GM18499 (cell line): ENCODE results near the gene TMCC2.
"Not testable (repeated sequence)": the region's sequence is repeated elsewhere in the genome, so short reads cannot be mapped to it uniquely, and the experiment has no call there.

Source experiments
- ATAC-seq: cut with Tn5 transposase; IDR thresholded peaks from one replicate; pipeline ENCODE4 v1.9.1; 2021; ENCODE audit warnings: moderate number of reproducible peaks; ENCODE audit not compliant: insufficient read depth, unreplicated experiment

The TMCC2 gene, protein sequence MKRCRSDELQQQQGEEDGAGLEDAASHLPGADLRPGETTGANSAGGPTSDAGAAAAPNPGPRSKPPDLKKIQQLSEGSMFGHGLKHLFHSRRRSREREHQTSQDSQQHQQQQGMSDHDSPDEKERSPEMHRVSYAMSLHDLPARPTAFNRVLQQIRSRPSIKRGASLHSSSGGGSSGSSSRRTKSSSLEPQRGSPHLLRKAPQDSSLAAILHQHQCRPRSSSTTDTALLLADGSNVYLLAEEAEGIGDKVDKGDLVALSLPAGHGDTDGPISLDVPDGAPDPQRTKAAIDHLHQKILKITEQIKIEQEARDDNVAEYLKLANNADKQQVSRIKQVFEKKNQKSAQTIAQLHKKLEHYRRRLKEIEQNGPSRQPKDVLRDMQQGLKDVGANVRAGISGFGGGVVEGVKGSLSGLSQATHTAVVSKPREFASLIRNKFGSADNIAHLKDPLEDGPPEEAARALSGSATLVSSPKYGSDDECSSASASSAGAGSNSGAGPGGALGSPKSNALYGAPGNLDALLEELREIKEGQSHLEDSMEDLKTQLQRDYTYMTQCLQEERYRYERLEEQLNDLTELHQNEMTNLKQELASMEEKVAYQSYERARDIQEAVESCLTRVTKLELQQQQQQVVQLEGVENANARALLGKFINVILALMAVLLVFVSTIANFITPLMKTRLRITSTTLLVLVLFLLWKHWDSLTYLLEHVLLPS

DNA sequence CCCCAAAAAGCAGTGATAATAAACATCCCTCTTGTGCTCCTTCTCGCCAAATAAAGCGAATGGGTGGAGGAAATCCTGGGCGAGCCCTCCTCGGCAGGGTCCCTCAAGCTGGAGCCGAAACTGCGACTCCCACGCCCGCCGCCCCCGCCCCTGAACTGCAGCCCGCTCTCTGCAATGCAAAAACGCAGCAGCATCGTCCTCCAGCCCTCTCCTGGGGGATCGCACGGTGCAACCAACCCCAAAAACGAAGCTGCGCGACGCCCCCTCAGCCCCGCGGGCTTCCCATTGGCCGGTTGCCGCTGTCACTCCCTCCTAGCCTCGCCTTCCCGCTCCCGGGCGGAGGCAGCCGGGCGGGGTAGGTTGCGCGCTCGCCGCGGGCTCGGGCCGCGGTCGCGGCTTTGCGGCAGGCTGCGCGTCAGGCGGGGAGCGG lies at the start of gene TMCC2:
TSS of gene TMCC2 (plus strand) at position 363 of the 430 bp plus-strand sequence. CDS start 619 bp downstream, outside the sequence.
- ATAC-seq, result no peak

- ATAC-seq, result no peak
Observed at GRCh38 chr1:205179842-205180241, 47.9 kb upstream of the TMCC2 start.

GRCh38 chr1:205180331-205180730 lies 47.4 kb upstream of the TMCC2 start:
- ATAC-seq, result not testable (repeated sequence)

DNA sequence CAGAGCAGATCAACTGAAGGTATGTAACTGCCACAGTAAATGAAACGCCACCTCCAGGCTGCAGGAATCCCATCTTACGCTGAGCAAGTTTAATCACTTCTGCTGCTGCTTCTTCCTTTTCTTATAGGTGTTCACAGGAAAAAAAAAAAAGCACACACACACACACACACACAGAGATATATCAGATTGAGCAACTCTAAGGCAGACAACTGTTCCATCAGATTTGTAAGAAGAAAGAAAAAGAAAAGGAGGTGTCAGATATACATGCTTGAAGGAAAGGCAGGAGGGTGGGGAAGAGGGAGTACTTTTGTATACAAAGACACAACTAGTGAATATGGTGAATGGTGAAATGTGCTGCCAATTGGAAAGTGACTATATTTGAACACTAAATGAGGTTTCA lies 44.8 kb upstream of the TMCC2 start:
- no peak for ATAC-seq

- no peak for ATAC-seq
Observed at GRCh38 chr1:205183676-205184335, 43.9 kb upstream of the TMCC2 start.

DNA sequence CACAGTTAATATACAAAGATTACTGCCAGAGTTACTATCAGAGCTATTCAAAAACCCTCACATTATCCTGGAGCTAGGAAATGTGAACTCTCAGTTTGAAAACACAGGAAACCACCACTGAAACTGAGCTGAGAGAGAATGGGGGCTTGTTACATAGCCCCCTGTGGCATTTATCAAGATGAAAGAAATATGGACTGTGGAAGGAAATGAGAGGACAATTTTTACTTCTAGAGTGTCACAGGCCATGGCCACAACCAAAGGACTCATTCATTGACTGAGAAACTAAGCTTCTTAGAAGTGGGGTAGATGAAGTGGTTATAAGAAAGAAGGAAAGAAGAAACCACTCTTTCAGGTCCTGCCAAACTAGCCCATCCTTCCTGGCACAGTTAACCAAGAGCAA lies 41.6 kb upstream of the TMCC2 start:
- no peak for ATAC-seq

DNA sequence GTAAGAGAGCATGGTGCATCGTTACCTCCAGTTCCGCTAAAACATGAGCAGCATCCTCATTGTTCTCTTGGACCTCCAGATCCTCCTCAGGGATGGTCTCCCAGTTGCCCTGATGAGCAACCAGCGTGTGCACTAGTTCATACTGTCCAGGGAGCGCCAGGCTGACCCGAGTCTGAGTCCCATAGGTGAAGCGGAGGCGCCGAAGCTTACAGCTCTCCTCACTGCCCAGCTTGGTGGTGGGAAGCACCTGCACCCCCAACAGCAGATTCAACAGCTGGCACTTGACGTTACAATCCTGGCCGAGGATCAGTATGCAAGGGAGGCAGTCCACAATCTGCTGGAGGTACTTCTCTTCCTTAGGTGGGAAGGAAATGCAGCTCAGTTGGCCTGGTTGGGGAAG lies 40.3 kb upstream of the TMCC2 start:
- ATAC-seq, result no peak

DNA sequence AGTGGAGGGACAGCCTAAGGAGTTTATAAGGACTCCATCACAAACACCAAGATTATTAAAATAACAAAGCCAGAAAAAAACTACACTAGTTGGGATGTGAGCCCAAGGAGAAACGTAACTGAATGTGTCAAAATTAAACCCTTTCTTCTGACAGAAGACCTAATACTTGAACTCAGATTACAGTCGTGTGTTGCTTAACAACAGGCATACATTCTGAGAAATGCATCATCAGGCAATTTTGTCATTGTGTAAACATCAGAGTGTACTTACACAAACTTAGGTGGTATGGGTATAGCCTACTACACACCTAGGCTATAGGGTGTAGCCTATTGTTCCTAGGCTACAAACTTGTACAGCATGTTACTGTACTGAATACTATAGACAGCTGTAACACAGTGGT lies 39.6 kb upstream of the TMCC2 start:
- no peak for ATAC-seq

DNA sequence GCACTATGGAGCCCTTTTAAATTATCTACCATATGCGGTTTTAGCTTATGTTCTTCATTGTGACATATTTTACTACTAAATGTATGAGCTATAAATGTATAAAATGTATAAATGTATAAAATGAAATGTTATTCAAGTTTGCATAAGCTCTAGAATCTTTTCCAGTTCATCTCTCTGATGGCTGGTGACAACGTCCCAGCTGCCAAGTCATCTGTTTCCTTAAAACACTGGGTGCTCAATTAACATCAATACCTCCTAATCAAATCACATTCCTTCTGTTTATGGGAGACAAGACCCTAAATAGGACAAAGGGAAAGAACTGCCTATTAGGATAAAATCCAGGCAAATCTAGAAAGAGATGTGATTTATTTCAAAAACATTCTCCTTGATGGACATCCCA lies 39.1 kb upstream of the TMCC2 start:
- ATAC-seq, result no peak

GRCh38 chr1:205189131-205189530 lies 38.6 kb upstream of the TMCC2 start:
- no peak for ATAC-seq

DNA sequence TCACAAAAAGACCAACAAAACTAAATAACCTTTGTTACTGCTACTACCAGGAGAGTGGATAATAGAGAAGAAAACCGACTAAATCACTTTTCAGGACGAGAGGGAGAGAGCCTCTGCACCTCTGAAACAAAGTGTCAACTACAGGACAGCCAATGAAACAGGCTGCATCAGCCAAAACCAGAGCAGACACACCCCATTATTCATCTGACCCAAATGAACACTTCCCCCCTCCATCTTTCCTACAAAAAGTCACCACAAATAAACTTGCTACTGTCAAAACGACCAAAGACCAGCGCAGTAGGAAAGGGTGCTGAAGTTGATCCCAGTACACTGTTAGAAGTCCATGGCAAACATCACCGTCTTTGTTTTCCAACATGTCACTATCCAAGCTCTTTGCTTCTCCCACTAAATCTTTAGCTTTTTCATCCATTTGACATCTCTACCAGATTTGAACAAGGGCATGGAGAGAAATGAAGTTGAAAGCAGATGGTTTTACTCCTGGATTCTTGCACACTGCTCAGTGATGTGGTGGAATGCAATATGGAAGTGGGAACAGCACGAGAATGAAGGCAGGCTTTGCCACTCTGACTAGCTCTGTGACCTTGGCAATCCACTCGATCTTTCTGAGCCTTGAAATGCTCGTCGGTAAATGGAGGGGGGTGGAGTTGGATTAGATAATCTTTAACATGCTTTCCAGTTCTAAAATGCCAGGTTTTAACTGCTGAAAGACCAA lies 36.7 kb upstream of the TMCC2 start:
- no peak for ATAC-seq

DNA sequence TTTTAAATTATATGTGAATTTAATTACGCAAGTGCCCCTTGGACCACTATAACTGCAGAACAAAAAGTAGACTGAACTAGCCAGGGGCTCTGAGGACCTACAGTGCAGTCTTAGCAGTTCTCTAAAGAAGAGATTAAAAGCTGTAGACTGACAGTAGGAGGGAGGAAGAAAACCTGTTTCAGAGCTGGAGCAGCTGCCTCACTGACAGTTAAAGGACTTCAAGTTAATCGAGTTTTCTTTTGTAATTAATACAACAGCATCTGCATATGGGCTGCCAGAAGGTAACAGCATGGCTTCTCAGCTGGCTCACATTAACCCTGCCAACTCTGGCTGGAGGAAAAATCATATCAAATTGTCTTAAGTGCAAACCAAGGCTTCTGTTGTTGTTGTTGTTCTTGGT lies 36.1 kb upstream of the TMCC2 start:
- ATAC-seq, result no peak

DNA sequence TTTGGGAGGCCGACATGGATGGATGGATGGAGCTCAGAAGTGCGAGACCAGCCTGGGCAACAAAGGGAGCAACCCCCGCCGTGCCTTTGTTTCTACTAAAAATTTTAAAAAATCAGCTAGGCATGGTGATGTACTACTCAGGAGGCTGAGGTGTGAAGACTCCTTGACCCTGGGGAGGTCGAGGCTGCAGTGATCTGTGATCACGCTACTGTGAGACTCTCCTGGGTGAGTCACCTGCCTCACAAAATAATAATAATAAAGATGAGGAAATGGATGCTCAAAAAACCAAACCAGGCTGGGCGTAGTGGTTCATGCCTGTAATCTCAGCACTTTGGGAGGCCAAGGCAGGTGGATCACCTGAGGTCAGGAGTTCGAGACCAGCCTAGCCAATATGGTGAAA lies 35.5 kb upstream of the TMCC2 start:
- no peak for ATAC-seq

DNA sequence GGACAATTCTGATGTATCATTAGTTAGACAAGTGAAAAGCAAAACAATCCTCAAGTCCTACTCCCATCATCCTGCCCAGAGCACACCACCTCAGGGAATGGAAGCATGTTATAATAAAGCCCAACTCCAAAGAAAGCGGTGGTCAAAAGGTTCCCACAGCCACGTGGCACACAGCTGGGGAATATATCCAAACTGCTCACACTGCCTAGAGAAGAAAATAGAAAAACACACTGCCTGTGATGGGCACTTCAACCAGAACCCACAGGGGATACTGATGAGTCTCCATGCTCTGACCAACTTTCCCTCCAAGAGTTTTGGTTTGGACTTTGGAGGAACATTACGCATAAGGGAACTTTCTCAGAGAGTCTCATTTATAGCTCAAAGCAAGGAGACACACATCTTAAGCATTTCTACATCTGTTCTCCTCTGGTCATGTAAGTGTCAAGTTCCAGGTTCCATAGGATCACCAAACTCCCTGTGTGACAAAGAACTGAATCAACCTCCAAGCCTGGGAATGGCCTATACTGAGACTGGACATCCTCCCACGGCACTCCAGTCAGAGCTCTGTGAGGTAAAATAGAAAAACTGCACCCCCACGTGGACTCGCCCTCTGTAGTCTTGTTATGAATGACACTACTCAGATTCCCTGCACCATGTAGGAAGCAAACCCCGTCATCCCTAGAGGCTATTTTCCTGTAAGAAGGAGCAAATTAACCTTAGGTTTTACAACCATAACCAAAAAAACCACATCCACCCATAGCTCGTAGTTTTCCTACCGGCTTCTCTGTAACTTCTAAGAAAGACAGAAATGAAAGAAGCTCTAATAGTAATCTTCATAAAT lies 28.4 kb upstream of the TMCC2 start:
- no peak for ATAC-seq

DNA sequence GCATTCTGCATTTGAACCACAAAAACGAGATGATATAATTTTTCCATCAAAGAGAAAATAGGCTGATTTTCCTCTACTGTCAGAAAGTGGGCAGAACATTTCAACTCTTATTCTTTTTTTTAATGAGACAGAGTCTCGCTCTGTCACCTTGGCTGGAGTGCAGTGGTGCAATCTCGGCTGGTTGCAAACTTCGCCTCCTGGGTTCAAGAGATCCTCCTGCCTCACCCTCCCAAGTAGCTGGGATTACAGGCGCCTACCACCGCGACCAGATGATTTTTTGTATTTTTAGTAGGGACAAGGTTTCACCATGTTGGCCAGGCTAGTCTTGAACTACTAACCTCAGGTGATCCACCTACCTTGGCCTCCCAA lies 27.8 kb upstream of the TMCC2 start:
- ATAC-seq, result no peak

DNA sequence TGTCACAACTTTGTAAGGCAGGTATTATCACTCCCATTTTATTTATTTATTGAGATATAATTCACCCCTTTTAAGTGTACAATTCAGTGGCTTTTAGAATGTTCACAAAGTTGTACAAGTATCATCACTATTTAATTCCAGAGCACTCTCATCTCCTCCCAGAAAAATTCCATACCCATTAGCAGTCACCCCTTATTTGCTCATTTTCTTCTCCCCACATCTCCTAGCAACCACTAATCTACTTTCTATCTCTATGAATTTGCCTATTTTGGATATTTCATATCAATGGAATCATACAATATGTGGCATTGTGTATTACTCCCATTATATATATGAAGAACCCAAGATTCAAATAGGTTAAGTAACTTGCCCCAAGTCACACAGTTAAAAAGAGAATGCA lies 23.2 kb upstream of the TMCC2 start:
- ATAC-seq, result no peak

DNA sequence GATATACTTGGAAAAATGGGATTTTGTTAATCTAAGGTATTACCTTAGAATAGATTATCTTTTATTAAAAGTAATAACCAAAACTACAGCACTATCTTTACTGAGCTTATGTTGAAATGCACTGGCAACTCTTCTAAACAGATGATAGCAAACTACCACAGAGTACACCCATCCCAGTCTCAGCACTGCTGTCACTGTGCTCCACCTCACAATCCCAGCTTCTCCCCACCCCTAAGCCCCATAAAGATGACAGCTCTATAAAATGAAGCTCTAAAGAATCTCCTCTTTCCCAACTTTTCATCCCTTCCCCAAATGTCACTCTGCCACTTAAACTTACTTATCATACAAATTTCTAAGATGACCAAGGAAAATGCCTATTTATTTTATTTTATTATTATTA lies 22.7 kb upstream of the TMCC2 start:
- no peak for ATAC-seq

DNA sequence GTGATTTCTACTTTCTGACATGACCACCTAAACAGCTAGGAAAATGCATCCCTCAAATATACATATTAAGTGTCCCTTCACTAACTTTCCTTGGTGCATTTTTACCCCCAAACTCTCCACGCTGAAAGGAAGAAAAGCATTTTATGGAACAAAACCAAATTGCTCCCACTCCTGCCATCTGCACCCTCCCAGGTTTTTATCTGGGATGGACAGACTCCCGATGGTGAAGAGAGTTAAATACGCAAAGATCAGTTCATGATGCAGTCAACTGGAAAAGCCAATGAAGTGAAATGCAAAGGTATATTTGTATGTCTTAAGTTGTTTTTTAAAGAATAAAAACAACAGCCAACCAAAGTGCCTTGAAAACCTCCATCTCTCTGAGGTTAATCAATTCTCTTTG lies 18.9 kb upstream of the TMCC2 start:
- no peak for ATAC-seq

DNA sequence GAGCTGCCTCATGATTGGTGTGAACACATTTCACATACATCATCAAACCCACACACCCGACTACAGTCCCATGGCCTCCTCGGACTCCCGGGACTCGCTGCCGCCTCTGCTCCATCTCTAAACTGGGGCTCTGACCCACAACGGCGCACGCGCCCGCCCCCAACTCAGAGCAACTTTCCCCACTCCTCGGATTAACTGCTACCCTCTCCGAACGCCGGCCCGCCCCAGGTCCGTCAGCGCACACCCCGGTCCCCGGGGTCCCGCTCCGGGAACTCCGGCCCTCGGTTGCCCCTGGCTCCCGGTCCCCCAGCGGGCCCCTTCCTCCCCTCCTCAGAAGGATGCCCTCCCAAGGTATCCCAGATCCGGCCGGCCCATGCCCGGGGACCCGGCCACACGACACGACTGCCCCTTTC lies 17.0 kb upstream of the TMCC2 start:
- ATAC-seq, result peak; percentile 8
